ENCODE results near the gene TUT1. TPM values are rescaled to one million over a fixed set of nuclear protein-coding genes. Genes with fewer than 3 reads are reported as not detected.
"Not testable (repeated sequence)": the region's sequence is repeated elsewhere in the genome, so short reads cannot be mapped to it uniquely, and the experiment has no call there.

TUT1 gene
- total and polyA plus RNA-seq, 2 of the 4 experiments (the other 2 are of a cell fraction), result 4.3 to 10.1 TPM

DNA sequence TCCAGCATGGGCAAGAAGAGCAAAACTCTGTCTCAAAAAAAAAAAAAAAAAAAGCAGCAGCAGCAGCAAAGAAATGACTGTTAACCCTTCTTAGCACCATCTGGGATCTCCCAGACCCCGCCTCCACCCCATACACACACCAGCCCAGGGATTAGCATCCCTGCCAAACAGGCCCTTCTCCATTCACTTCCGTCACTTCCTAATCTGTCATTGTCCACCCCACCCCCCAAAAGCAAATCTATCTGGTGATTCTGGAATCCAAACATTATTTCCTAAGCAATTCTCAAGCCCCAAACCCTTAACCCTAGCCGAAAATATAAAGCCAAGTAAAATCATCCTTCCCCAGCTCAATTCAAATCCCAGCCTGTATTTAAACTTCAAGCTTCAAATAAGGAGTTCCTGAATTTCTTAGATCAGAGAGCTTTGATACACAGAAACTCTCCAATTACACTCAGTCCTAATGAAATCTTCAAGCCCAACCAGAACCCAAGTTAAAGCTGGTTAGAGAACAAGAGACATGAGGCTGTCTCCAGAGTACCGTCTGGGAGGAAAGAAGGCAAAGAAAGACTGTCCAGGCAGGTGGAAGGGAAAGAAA is 38.7 kb downstream of the TUT1 start:
- peak overlapping the region; percentile 98 for H3K23ac ChIP-seq (ENCODE audit: low read depth, low read length)
- dilution Hi-C loops (cut with HindIII; ENCODE audit: low sequenced_read_pairs, unreplicated experiment), result no loop called here
- H2BK5ac ChIP-seq (ENCODE audit: low read depth, low read length, poor library complexity, severe bottlenecking), result peak overlapping the region; percentile 97
- peak overlapping the region; percentile 99 for H2AK5ac ChIP-seq (ENCODE audit: low read depth, low read length)
- H3K9ac ChIP-seq (ENCODE audit: low read depth, low read length), result peak overlapping the region; percentile 94
- H2BK15ac ChIP-seq (ENCODE audit: low read depth, low read length), result peak overlapping the region; percentile 98; the same call in 2 of the 3 replicates
- no peak for TF ChIP-seq SMC3 (IDR thresholded peaks at IDR 0.05; ENCODE audit: low read depth, low read length)
- TF ChIP-seq, protein P1, sequence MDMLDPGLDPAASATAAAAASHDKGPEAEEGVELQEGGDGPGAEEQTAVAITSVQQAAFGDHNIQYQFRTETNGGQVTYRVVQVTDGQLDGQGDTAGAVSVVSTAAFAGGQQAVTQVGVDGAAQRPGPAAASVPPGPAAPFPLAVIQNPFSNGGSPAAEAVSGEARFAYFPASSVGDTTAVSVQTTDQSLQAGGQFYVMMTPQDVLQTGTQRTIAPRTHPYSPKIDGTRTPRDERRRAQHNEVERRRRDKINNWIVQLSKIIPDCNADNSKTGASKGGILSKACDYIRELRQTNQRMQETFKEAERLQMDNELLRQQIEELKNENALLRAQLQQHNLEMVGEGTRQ (IDR thresholded peaks at IDR 0.05; ENCODE audit: low read depth, low read length), result no peak
- CTCF ChIA-PET, result interaction anchor here (0.6 to 3.1 kb wide), 4 partner anchors 8 to 233 kb away, joined by 3 to 23 read pairs (median 8); no protein-coding TSS in a partner anchor
- H4K8ac ChIP-seq (ENCODE audit: low read depth in 2 of 2, low read length in 2 of 2), result peak overlapping the region; percentile 93 to 97
- WGBS, 2 experiments (ENCODE audit: extremely low coverage in 2 of 2, insufficient read length in 1 of 2), result 7% methylated on average over 3 of the region's 4 CpGs; no CpG with 5 or more reads in 1 of the 2 experiments
- H3K9me1 ChIP-seq (ENCODE audit: insufficient read depth, low read length), result peaks cover 32% of the 10 kb centered on the region
- H4K20me1 ChIP-seq (ENCODE audit: insufficient read depth, low read length), result peaks cover 21% of the 10 kb centered on the region
- no TSS peak for BruUV-seq (replicated peaks)
- H3K56ac ChIP-seq (ENCODE audit: extremely low read depth, insufficient read depth, low read length), result peak overlapping the region; percentile 99
- peak overlapping the region; percentile 80 for H4K5ac ChIP-seq (ENCODE audit: low read depth, low read length)
- no peaks in the 10 kb centered on the region for H3K27me3 ChIP-seq (ENCODE audit: control insufficient read depth, insufficient read depth, low read length)
- H3K14ac ChIP-seq (replicated peaks; ENCODE audit: low read depth, low read length), result peak overlapping the region; percentile 85
- H3K4me2 ChIP-seq (ENCODE audit: low read depth, low read length), result peak overlapping the region; percentile 93
- peak overlapping the region; percentile 98 for H2BK120ac ChIP-seq (ENCODE audit: low read depth, low read length)
- peak overlapping the region; percentile 90 for H3K18ac ChIP-seq (ENCODE audit: low read depth, low read length)
- H3K4ac ChIP-seq (ENCODE audit: low read depth, low read length), result peak overlapping the region; percentile 98
- in situ Hi-C loops (cut with MboI; ENCODE audit: low sequenced_read_pairs), result loop anchor here (5.0 kb wide), 1 partner anchor 130 kb away; no protein-coding TSS in a partner anchor
- H3K4me1 ChIP-seq (ENCODE audit: control insufficient read depth, insufficient read depth, low read length), result peaks cover 43% of the 10 kb centered on the region
- H2AK9ac ChIP-seq (replicated peaks; ENCODE audit: low read depth, low read length, poor library complexity), result peak overlapping the region; percentile 100
- peak overlapping the region; percentile 20 for H3K4me3 ChIP-seq (ENCODE audit: insufficient read depth, low read depth, low read length)
- H4K91ac ChIP-seq (ENCODE audit: insufficient read depth, low read depth, low read length), result peak overlapping the region; percentile 100
- intact Hi-C loops (cut with micrococcal nuclease), result no loop called here
- no peaks in the 10 kb centered on the region for H3K9me3 ChIP-seq (ENCODE audit: control insufficient read depth, insufficient read depth, low read length)
- H3K36me3 ChIP-seq (ENCODE audit: control insufficient read depth, insufficient read depth, low read length), result peaks cover 3% of the 10 kb centered on the region; the same call in 1 of the 2 replicates
- DNase-seq, result peak; percentile 60
- peaks cover 12 to 69% of the 10 kb centered on the region in 2 experiments; a peak in 3 of 4 replicates for H3K79me1 ChIP-seq (ENCODE audit: low read depth in 1 of 2, low read length in 2 of 2)
- ATAC-seq (ENCODE audit: low read depth), result no peak
- H2AFZ ChIP-seq (replicated peaks; ENCODE audit: low read length, poor library complexity), result peak overlapping the region; percentile 92
- H2BK20ac ChIP-seq (ENCODE audit: low read depth, low read length), result peak overlapping the region; percentile 96
- POLR2A ChIA-PET (ENCODE audit: unreplicated experiment), result interaction anchor here (0.7 to 2.0 kb wide), 5 partner anchors 9 to 157 kb away, joined by 3 to 16 read pairs (median 3); partner anchors contain the start of genes EEF1G, INTS5 and TUT1
- H3K27ac ChIP-seq (ENCODE audit: insufficient read depth, low read length), result peak overlapping the region; percentile 97

DNA sequence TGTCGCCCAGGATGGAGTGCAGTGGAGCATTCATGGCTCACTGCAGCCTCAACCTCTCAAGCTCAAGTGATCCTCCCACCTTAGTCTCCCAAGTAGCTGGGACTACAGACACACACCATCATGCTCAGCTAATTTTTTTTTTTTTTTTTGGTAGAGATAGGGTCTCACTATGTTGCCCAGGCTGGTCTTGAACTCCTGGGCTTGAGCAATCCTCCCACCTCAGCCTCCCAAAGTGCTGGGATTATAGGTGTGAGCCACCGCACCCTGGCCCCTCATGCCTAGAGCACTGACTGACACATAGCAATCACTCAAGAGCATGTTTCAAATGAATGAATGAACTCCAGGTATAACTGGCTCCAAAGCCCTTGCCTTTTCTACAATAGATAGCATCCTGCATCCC is 40.8 kb downstream of the TUT1 start:
- ATAC-seq (ENCODE audit: low read depth); H3K4me3 ChIP-seq (ENCODE audit: insufficient read depth, low read depth, low read length); H3K4me2 ChIP-seq (ENCODE audit: low read depth, low read length); H2BK5ac ChIP-seq (ENCODE audit: low read depth, low read length, poor library complexity, severe bottlenecking); dilution Hi-C loops (cut with HindIII; ENCODE audit: low sequenced_read_pairs, unreplicated experiment); H2BK120ac ChIP-seq (ENCODE audit: low read depth, low read length); H3K9me3 ChIP-seq (ENCODE audit: control insufficient read depth, insufficient read depth, low read length); CTCF ChIA-PET; intact Hi-C loops (cut with micrococcal nuclease); H2BK20ac ChIP-seq (ENCODE audit: low read depth, low read length); H3K18ac ChIP-seq (ENCODE audit: low read depth, low read length); H3K27ac ChIP-seq (ENCODE audit: insufficient read depth, low read length); H2AFZ ChIP-seq (replicated peaks; ENCODE audit: low read length, poor library complexity); BruUV-seq (replicated peaks); H3K23ac ChIP-seq (ENCODE audit: low read depth, low read length); H4K91ac ChIP-seq (ENCODE audit: insufficient read depth, low read depth, low read length); H3K9ac ChIP-seq (ENCODE audit: low read depth, low read length); H3K14ac ChIP-seq (replicated peaks; ENCODE audit: low read depth, low read length); H2AK9ac ChIP-seq (replicated peaks; ENCODE audit: low read depth, low read length, poor library complexity); H3K27me3 ChIP-seq (ENCODE audit: control insufficient read depth, insufficient read depth, low read length); H4K5ac ChIP-seq (ENCODE audit: low read depth, low read length); H4K20me1 ChIP-seq (ENCODE audit: insufficient read depth, low read length); H3K36me3 ChIP-seq (ENCODE audit: control insufficient read depth, insufficient read depth, low read length); DNase-seq; H3K56ac ChIP-seq (ENCODE audit: extremely low read depth, insufficient read depth, low read length); H4K8ac ChIP-seq (ENCODE audit: low read depth in 2 of 2, low read length in 2 of 2); H2BK15ac ChIP-seq (ENCODE audit: low read depth, low read length); H3K4ac ChIP-seq (ENCODE audit: low read depth, low read length): not testable (repeated sequence)
- Histone ChIP-seq H3K4me1 (ENCODE audit: control insufficient read depth, insufficient read depth, low read length) (peaks cover 31% of the 10 kb centered on the region), H3K79me1 (ENCODE audit: low read depth in 1 of 2, low read length in 2 of 2) (peaks cover 11 to 62% of the 10 kb centered on the region in 2 experiments; a peak in 3 of 4 replicates), H2AK5ac (ENCODE audit: low read depth, low read length) (peak overlapping the region; percentile 25; the same call in 1 of the 2 replicates), H3K9me1 (ENCODE audit: insufficient read depth, low read length) (peaks cover 22% of the 10 kb centered on the region)
- POLR2A ChIA-PET (ENCODE audit: unreplicated experiment), result interaction anchor here (0.6 kb wide), 1 partner anchor 46 kb away, joined by 3 read pairs; no protein-coding TSS in a partner anchor
- in situ Hi-C loops (cut with MboI; ENCODE audit: low sequenced_read_pairs), result loop anchor here (5.0 kb wide), 1 partner anchor 128 kb away; no protein-coding TSS in a partner anchor
- no CpG with 5 or more reads among the region's 2 CpGs for WGBS, 2 experiments (ENCODE audit: extremely low coverage in 2 of 2, insufficient read length in 1 of 2)
